Sigmoid colon (tissue), 7 donors: ENCODE data around the gene SLFN12. TPM values are rescaled to one million over a fixed set of nuclear protein-coding genes. Genes with fewer than 3 reads are reported as not detected.
"Not testable (repeated sequence)": the region's sequence is repeated elsewhere in the genome, so short reads cannot be mapped to it uniquely, and the experiment has no call there.

Experiments
- DNase-seq: peaks from one replicate; pipeline ENCODE4 v3.0.0-alpha.2; 2019
- H3K27ac ChIP-seq, 4 donors: fragments of 200-600 bp; sonication (generic); one replicate each; pipeline ENCODE4 v1.5.1; 2016 to 2019; ENCODE audit warnings: mild to moderate bottlenecking in 1 of 4
- H3K27me3 ChIP-seq, 3 donors: fragments of 200-600 bp; sonication (generic); one replicate each; pipeline ENCODE4 v1.5.1; 2019; ENCODE audit warnings: mild to moderate bottlenecking in 1 of 3
- H3K36me3 ChIP-seq, 4 donors: fragments of 200-600 bp; sonication (generic); one replicate each; pipeline ENCODE4 v1.5.1; 2016 to 2019
- H3K4me1 ChIP-seq, 4 donors: fragments of 200-600 bp; sonication (generic); one replicate each; pipeline ENCODE4 v1.5.1; 2017 to 2019
- H3K4me3 ChIP-seq, 4 donors: fragments of 200-600 bp; sonication (generic); one replicate each; pipeline ENCODE4 v1.5.1; 2017 to 2019; ENCODE audit warnings: mild to moderate bottlenecking in 2 of 4, moderate library complexity in 1 of 4
- H3K9me3 ChIP-seq, 4 donors: fragments of 200-600 bp in 3 of 4; sonication (generic) in 3 of 4; one replicate each; pipeline versions ENCODE4 v1.5.1 to v1.6.1; 2013 to 2019
- CTCF ChIP-seq, 4 experiments: fragments of 450-650 bp in 3 of 4; fragments of 200-600 bp in 1 of 4; IDR thresholded peaks; one replicate each; pipeline ENCODE4 v1.5.1; 2016 to 2019; ENCODE audit warnings: antibody characterized with exemption in 4 of 4, mild to moderate bottlenecking in 3 of 4, moderate library complexity in 2 of 4
- EP300 ChIP-seq, 4 donors: sonication (generic); formaldehyde crosslinking; IDR thresholded peaks; one replicate each; pipeline ENCODE4 v1.6.1; 2017; ENCODE audit warnings: antibody characterized with exemption in 4 of 4
- POLR2A ChIP-seq, 2 donors: fragments of 450-650 bp; IDR thresholded peaks; one replicate each; pipeline ENCODE4 v1.6.1; 2016; ENCODE audit warnings: antibody characterized with exemption in 2 of 2, mild to moderate bottlenecking in 2 of 2, moderate library complexity in 2 of 2
- POLR2AphosphoS5 ChIP-seq, 4 donors: sonication (generic); formaldehyde crosslinking; IDR thresholded peaks; one replicate each; pipeline ENCODE4 v1.6.1; 2017; ENCODE audit warnings: antibody characterized with exemption in 4 of 4
- WGBS, 2 donors: extraction: QIAGEN DNeasy Blood & Tissue Kit; methylation state at CpG; one replicate each; pipeline ENCODE4 v1.1.7; 2013; 5-methylcytosine and 5-hydroxymethylcytosine counted together
- intact Hi-C: fragments of 100-400 bp; cut with DNase I; formaldehyde crosslinking; loops from one replicate; pipeline ENCODE4 v1.15.1; 2023
- polyA plus RNA-seq, 3 donors: library from polyadenylated mRNA; stranded (reverse); fragments of 200-250 nt; gene quantifications; one replicate each; pipeline ENCODE4 v1.2.3, GENCODE V29; 2013
- total RNA-seq, 4 donors: library from RNA; depleted of rRNA; stranded (reverse); fragments of >200 nt; gene quantifications; one replicate each; pipeline ENCODE4 v1.1.0, GENCODE V29; 2016
- donor health status: healthy with polysubstance abuse.
- donor health status: Bipolar disorder and iron deficiency.
- donor health status: healthy.

The SLFN12 gene
- total and polyA plus RNA-seq, 7 donors: 0.69 to 19.9 (median 6.4) TPM

GRCh38 chr17:35433075-35433894, 985 bp upstream of the SLFN12 start:
- TF ChIP-seq POLR2AphosphoS5 (IDR thresholded peaks at IDR 0.05) (peak in 2 of 4 donors; percentile 25 to 37), EP300 (IDR thresholded peaks at IDR 0.05) (no peak), CTCF (IDR thresholded peaks at IDR 0.05) (no peak)
- H3K9me3 ChIP-seq: no peaks in the 10 kb centered on the region
- peak overlapping the region; percentile 80 to 87 (median 85) for H3K27ac ChIP-seq
- 21 to 37% methylated on average over 19 of the region's 19 CpGs for WGBS, 2 donors
- H3K4me3 ChIP-seq: peak overlapping the region; percentile 43 to 62 (median 54)
- no peaks in the 10 kb centered on the region for H3K27me3 ChIP-seq
- H3K4me1 ChIP-seq: peaks cover 0 to 26% (median 20%) of the 10 kb centered on the region in 4 donors
- intact Hi-C loops: loop anchor here (2.0 to 10.0 kb wide), 3 partner anchors 60 to 118 kb away; partner anchors contain the start of genes SLFN11 and SLFN12L
- DNase-seq: peak; percentile 93
- H3K36me3 ChIP-seq: no peaks in the 10 kb centered on the region

- H3K4me1 ChIP-seq: peaks cover 0 to 26% (median 20%) of the 10 kb centered on the region in 4 donors
- WGBS, 2 donors: 91% methylated on average over 2 of the region's 2 CpGs
- intact Hi-C loops: loop anchor here (5.0 to 10.0 kb wide), 2 partner anchors 108 to 115 kb away; partner anchors contain the start of gene SLFN12L
- no peak for DNase-seq
- no peak overlapping the region for H3K27ac ChIP-seq
- no peaks in the 10 kb centered on the region for H3K9me3 ChIP-seq
- no peak for TF ChIP-seq EP300 (IDR thresholded peaks at IDR 0.05)
- TF ChIP-seq POLR2A (IDR thresholded peaks at IDR 0.05): no peak
- TF ChIP-seq POLR2AphosphoS5 (IDR thresholded peaks at IDR 0.05): no peak
- H3K4me3 ChIP-seq: no peak overlapping the region
- no peaks in the 10 kb centered on the region for H3K27me3 ChIP-seq
- no peaks in the 10 kb centered on the region for H3K36me3 ChIP-seq
These were observed 2.6 kb downstream of the SLFN12 start for GRCh38 chr17:35429702-35430101.

GRCh38 chr17:35428229-35428628, 4.1 kb downstream of the SLFN12 start:
- Histone ChIP-seq H3K27ac (no peak overlapping the region), H3K36me3 (no peaks in the 10 kb centered on the region), H3K4me1 (peaks cover 0 to 17% (median 12%) of the 10 kb centered on the region in 4 donors), H3K4me3 (no peak overlapping the region), H3K27me3 (no peaks in the 10 kb centered on the region), H3K9me3 (no peaks in the 10 kb centered on the region)
- TF ChIP-seq CTCF (IDR thresholded peaks at IDR 0.05) (no peak), EP300 (IDR thresholded peaks at IDR 0.05) (no peak), POLR2A (IDR thresholded peaks at IDR 0.05) (no peak)
- WGBS, 2 donors: 70 to 88% methylated on average over 2 of the region's 2 CpGs
- intact Hi-C loops: no loop called here
- DNase-seq: no peak

GRCh38 chr17:35423761-35424160, 8.5 kb downstream of the SLFN12 start:
- Histone ChIP-seq H3K27me3 (no peaks in the 10 kb centered on the region), H3K27ac (no peak overlapping the region), H3K4me3 (no peak overlapping the region), H3K9me3 (no peaks in the 10 kb centered on the region), H3K36me3 (peaks cover 0 to 22% (median under 1%) of the 10 kb centered on the region in 4 donors), H3K4me1 (no peaks in the 10 kb centered on the region)
- 86 to 94% methylated on average over 4 of the region's 4 CpGs for WGBS, 2 donors
- DNase-seq: no peak
- TF ChIP-seq POLR2AphosphoS5 (IDR thresholded peaks at IDR 0.05): no peak
- TF ChIP-seq POLR2A (IDR thresholded peaks at IDR 0.05): no peak
- no peak for TF ChIP-seq CTCF (IDR thresholded peaks at IDR 0.05)
- no peak for TF ChIP-seq EP300 (IDR thresholded peaks at IDR 0.05)
- intact Hi-C loops: no loop called here

GRCh38 chr17:35421069-35421468, 11.2 kb downstream of the SLFN12 start:
- H3K27me3 ChIP-seq, H3K4me1 ChIP-seq, DNase-seq, intact Hi-C loops, H3K9me3 ChIP-seq, H3K4me3 ChIP-seq, H3K27ac ChIP-seq: not testable (repeated sequence)
- peaks cover 0 to 37% (median 2%) of the 10 kb centered on the region in 4 donors for H3K36me3 ChIP-seq
- 95 to 97% methylated on average over 9 of the region's 9 CpGs for WGBS, 2 donors
